ENCODE data around the gene TF.

Gene TF

DNA sequence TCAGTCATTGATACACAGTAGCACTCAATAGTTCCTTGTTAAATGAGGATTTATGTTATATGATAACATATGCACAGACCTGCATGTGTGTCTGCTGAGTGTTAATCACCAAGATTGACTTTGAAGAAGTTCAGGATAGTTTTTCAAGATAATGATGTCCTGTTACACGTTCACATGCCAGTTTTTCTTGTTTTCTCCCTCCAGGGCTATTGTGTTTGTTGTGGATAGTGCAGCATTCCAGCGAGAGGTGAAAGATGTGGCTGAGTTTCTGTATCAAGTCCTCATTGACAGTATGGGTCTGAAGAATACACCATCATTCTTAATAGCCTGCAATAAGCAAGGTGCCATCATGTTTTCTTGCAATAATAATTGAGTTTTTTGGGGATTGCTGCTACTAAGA, 69.2 kb downstream of the TF start:
- no peak for DNase-seq (ENCODE audit: low read depth)

GRCh38 chr3:133820129-133820528, 73.9 kb downstream of the TF start:
- DNase-seq (ENCODE audit: low read depth): no peak

DNA sequence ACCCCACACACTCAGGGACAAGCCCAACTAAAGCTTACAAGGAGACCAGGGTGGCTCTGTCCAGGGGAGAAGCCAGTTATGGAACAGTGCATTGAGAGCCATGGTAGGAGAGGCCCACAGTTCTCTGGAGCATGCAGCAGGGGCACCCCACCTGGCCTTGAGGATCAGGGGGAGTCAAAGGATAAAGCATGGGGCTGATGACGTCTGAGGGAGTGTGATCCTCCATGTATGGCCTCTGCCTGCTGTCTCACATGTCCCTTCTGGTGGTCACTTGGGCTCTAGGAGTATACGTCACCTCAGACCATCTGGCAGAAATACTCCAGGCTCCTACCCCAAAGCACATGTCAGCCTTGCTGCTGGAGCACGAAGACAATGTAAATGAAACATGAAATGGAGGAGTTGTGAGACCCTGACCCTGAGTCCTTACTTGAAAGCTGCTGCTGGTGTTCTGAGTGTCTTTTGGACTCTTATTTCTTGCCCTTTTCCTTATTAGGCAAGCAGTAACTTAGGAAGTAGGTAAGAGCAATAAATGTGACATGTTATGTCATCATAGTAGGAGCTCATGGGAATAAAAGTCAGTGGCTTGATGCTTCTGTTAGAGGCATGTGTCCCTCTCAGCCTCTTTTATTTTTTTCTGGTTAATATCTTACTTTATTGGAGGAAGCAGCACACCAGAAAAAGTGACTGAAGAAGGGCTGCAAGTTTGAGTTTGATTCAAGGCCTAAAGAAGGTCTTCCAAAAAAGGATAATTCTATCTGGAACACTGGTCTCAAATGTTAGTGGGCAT, 74.9 kb downstream of the TF start:
- no peak for DNase-seq (ENCODE audit: low read depth)

GRCh38 chr3:133821767-133822638, 75.8 kb downstream of the TF start:
- peak; percentile 93 for DNase-seq (ENCODE audit: low read depth)

DNA sequence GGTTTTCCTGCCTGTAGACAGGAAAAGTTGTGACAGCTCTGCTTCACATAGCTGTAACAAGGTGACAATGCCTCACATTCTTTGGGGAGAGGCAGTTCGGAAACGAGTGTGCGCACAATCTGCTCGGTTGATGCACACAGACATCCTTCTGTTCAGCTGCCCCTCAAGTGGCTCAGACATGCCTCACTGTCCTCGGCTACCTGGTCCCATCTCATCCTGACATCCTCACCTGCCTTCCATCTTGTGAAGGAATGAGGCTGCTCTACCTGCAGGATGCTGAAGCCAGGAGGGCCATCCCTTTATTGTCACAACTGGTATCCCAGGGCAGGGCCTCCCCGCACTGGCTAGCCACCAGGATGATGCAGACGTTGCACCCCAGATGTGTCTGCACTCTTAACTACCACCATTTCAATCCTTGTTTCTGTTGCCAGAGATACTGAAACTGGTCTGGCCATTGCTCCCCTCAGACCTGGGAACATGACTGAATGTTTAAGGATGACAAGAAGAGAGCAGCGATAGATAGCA, 78.8 kb downstream of the TF start:
- DNase-seq (ENCODE audit: low read depth): no peak

DNA sequence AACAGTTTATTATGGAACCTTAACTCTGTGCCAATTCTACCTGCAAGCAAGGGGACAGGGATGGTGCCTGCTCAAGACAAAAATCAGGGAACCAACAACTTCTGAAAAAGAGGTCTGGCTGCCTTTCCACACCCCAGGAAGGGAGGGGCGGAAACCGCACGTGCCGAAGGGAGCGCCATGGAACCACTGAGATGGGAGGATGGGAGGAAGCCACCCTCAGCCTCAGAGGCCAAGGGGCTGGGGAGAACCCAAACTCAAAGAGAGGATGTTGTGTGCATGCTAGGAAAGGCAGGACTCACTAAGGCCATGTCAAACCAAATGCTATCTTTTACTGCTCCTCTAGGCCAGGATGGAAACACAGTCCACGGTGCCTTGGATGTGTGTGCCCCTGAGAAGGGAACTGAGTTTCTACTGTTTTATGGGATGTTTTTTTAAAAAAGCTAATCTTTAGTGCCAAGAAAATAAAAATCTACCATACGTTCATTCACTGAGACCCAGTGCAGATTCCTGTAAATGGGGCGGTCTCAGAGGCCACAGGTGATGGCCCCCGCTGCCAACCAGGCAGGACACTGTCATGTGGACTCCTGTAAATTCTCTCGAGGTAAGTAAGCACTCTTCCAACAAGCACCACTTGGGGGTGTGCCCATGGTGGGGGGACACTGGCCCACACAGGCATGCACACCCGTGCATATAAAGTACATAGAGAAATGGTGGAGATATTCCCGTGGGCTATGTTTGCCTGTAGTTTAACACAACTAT, 80.0 kb downstream of the TF start:
- DNase-seq (ENCODE audit: low read depth): no peak

DNA sequence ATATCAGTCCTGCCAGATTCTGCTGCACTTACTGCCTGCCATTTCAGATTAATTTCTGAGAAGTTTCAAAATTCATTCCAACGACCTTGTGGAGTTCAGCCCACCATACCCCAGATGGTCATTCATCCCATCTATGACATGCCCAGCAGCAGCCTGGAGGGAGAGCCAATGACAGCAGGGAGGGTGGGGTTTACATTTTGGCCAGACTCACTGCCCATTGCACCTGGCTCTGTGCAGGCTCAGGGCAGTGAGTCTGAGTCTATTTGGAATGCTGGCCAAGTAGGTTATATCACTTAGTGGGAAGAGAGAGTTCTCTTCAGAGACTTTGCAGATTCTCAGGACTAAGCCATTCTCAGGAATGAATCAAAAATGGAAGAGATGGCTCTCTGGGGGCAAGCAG, 80.9 kb downstream of the TF start:
- DNase-seq (ENCODE audit: low read depth): no peak

GRCh38 chr3:133827684-133828083, 81.5 kb downstream of the TF start:
- DNase-seq (ENCODE audit: low read depth): no peak

GRCh38 chr3:133828576-133829309, 82.5 kb downstream of the TF start:
- DNase-seq (ENCODE audit: low read depth): no peak

DNA sequence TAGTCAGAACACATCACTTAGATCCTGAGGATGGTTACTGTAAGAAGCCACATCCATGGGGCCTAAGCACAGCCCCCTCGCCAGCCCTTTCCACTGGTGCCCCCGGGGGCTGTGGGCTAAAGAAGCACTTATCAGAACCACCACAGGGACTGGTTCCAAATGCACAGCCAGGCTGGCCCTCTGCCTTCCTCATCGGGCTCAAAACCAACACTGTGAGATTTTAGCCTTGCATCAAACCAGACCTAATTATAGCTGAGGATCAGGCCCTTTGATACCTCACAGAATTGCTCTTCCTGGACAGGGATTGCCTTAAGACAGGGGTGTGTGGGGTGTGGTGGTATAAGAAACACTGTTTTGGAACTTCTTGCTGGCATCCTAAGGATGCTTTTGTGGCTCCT, 83.1 kb downstream of the TF start:
- no peak for DNase-seq (ENCODE audit: low read depth)

- no peak for DNase-seq (ENCODE audit: low read depth)
These were observed 83.9 kb downstream of the TF start for GRCh38 chr3:133830071-133830470.

DNA sequence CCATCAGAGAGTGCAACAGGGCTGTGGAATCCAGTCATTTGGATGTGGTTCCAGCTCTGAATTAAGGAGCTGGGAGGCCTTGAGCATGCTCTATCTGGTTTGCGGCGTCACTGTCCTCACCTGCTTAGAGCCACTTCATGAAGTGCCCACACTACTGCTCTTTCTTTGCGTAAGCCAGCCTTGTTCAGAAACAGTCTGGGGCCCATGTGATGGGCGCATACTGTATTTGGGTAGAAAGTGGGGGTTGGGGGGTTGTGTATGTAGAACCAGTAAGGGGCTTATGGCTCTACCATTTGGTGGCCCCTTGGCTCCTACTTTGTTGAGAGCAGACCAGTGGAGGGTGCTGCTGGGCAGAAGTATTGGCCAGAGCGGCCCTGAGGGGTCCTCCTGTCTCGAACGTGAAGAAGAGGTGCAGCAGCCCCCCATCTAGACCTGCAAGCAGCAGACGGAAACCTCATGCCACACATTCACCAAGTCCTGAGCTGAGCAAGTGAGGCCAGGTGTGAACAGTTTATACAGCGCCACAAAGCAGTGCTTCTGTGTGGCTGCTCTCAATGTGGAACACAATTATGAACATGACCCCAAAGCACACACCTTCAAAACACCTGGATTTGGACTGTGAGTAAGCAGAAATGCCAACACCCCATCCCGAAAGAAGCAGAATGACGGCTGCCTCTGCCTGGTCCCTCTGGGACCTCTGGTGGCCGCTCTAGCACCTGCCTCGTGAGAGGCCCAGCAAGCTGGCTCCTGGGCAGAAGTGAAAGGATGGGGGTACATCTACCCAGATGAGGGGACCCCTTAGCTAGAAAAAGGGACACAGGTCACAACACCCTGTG, 86.0 kb downstream of the TF start:
- DNase-seq (ENCODE audit: low read depth): no peak

- no peak for DNase-seq (ENCODE audit: low read depth)
These were observed 86.6 kb downstream of the TF start for GRCh38 chr3:133832802-133833144.

GRCh38 chr3:133833267-133833666, 87.1 kb downstream of the TF start:
- no peak for DNase-seq (ENCODE audit: low read depth)

GRCh38 chr3:133833880-133834620, 87.9 kb downstream of the TF start:
- no peak for DNase-seq (ENCODE audit: low read depth)

DNA sequence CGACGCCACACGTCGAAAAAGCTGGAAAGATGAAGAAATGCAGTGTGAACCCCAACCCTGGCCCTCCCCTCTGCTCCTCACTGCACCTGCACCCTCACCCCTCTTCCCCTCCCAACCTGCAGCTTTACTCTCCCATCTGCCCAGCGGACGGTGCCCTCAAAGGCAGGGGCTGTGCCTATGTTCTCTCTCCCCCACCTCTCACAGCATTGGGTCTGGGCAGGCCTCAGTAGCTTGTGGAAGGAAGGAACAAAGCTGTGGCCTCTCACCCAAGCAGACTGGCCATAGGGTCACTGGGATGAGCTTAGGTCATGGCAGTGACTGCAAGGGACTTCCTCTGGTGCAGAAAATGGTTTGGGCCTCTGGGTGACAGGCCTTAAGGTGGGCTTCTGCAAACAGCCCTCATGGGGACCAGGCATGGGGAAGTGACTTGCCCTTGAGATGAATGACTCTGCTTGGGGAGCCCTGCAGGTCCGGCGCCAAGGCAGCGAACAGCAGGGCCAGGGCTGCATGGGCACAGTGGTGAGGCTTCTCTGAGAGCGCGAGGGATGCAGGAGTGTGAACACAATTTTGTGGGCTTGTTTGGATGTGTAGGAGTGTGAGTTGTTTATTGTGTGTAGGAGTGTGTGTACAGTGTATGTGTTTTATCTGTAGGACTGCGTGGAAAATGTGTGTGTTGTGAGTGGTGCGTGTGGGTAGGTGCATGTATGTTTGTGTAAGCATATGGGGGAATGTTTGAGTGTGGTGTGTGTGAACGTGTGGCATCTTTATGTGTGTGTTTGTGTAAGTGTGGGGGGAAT, 88.6 kb downstream of the TF start:
- DNase-seq (ENCODE audit: low read depth): no peak

DNA sequence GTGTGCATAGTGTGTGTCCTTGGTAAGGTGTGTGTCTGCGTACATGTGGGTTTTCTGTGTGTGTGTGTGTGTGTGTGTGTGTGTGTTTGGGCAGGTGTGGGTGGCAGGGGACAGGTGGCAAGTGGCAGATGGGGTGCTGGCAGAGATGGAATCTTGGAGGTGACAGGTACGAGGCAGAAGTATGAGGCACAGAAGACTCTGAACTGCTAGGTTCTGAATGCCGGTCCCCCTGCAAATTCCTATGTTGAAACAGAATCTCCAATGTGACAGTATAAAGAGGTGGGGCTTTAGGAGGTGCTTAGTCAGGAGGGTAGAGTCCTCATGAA, 89.2 kb downstream of the TF start:
- no peak for DNase-seq (ENCODE audit: low read depth)

GRCh38 chr3:133835961-133836360, 89.8 kb downstream of the TF start:
- DNase-seq (ENCODE audit: low read depth): no peak

DNA sequence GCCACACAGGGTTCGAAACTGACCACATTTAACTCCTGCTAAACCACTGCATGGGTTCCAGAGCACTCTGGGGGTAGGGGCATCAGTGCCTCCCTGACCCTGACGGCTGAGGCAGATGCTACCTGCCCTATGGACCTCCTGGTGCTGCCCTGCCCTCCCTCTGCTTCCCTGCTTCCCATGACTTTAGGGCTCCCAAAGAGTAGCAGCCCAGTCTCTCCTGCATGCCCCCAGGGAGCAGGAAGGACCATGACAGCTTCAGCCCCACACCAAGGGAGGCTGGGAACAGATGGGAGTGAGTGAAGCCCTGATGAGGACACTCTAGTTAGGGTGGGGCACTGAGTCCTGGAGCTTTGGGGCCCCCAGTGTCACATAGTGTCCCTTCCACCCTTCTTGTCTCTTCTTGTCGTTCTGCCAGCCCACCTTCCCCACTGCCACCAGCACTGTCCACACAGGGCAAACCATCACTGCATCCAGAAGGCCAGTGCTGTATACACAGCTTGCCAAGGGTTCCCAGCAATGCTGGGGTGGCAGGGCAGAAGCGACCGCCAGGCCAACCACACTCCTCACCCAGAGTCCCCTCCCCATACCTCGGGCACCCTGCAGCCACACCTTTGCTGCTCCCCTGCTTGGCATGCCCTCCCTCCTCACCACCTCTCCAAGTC, 90.4 kb downstream of the TF start:
- DNase-seq (ENCODE audit: low read depth): no peak

Measured in ELR (cell line).